ENCODE measurements around the gene RPS4Y1.
"Not testable (repeated sequence)": the region's sequence is repeated elsewhere in the genome, so short reads cannot be mapped to it uniquely, and the experiment has no call there.

RPS4Y1 gene

GRCh38 chrY:2841471-2841893, at the start of gene RPS4Y1:
TSS of gene RPS4Y1 (plus strand) at chrY:2841602. CDS start at chrY:2841625, 23 bp downstream.
- DNase-seq (ENCODE audit: low read depth, low spot score), result no peak

- no peak for DNase-seq (ENCODE audit: low read depth, low spot score)
These were observed 44.4 kb upstream of the RPS4Y1 start for GRCh38 chrY:2796977-2797523.

GRCh38 chrY:2797991-2798390, 43.4 kb upstream of the RPS4Y1 start:
- no peak for DNase-seq (ENCODE audit: low read depth, low spot score)

GRCh38 chrY:2800246-2800645, 41.2 kb upstream of the RPS4Y1 start:
- no peak for DNase-seq (ENCODE audit: low read depth, low spot score)

GRCh38 chrY:2817146-2817896, 24.1 kb upstream of the RPS4Y1 start:
- DNase-seq (ENCODE audit: low read depth, low spot score), result not testable (repeated sequence)

GRCh38 chrY:2824471-2824870, 16.9 kb upstream of the RPS4Y1 start:
- no peak for DNase-seq (ENCODE audit: low read depth, low spot score)

GRCh38 chrY:2828497-2828896, 12.9 kb upstream of the RPS4Y1 start:
- no peak for DNase-seq (ENCODE audit: low read depth, low spot score)

GRCh38 chrY:2835230-2835629, 6.2 kb upstream of the RPS4Y1 start:
- no peak for DNase-seq (ENCODE audit: low read depth, low spot score)

GRCh38 chrY:2837078-2837477, 4.3 kb upstream of the RPS4Y1 start:
- no peak for DNase-seq (ENCODE audit: low read depth, low spot score)

GRCh38 chrY:2837932-2838331, 3.5 kb upstream of the RPS4Y1 start:
- DNase-seq (ENCODE audit: low read depth, low spot score), result no peak

GRCh38 chrY:2846791-2847190, 5.4 kb downstream of the RPS4Y1 start:
- no peak for DNase-seq (ENCODE audit: low read depth, low spot score)

- no peak for DNase-seq (ENCODE audit: low read depth, low spot score)
These were observed 7.0 kb downstream of the RPS4Y1 start for GRCh38 chrY:2848384-2848783.

GRCh38 chrY:2849368-2849767, 8.0 kb downstream of the RPS4Y1 start:
- no peak for DNase-seq (ENCODE audit: low read depth, low spot score)

- no peak for DNase-seq (ENCODE audit: low read depth, low spot score)
These were observed 12.9 kb downstream of the RPS4Y1 start for GRCh38 chrY:2854145-2854774.

GRCh38 chrY:2857068-2857467, 15.7 kb downstream of the RPS4Y1 start:
- DNase-seq (ENCODE audit: low read depth, low spot score), result no peak

- DNase-seq (ENCODE audit: low read depth, low spot score), result no peak
These were observed 16.3 kb downstream of the RPS4Y1 start for GRCh38 chrY:2857686-2858085.

GRCh38 chrY:2859782-2860181, 18.4 kb downstream of the RPS4Y1 start:
- no peak for DNase-seq (ENCODE audit: low read depth, low spot score)

GRCh38 chrY:2860511-2860910, 19.1 kb downstream of the RPS4Y1 start:
- no peak for DNase-seq (ENCODE audit: low read depth, low spot score)

- no peak for DNase-seq (ENCODE audit: low read depth, low spot score)
These were observed 25.2 kb downstream of the RPS4Y1 start for GRCh38 chrY:2866581-2866980.

GRCh38 chrY:2867469-2867868, 26.1 kb downstream of the RPS4Y1 start:
- DNase-seq (ENCODE audit: low read depth, low spot score), result no peak

- no peak for DNase-seq (ENCODE audit: low read depth, low spot score)
These were observed 26.7 kb downstream of the RPS4Y1 start for GRCh38 chrY:2868035-2868607.

- not testable (repeated sequence) for DNase-seq (ENCODE audit: low read depth, low spot score)
These were observed 30.8 kb downstream of the RPS4Y1 start for GRCh38 chrY:2872234-2872633.

- DNase-seq (ENCODE audit: low read depth, low spot score), result no peak
These were observed 32.8 kb downstream of the RPS4Y1 start for GRCh38 chrY:2874211-2874610.

Measured in ELF-1 (cell line).